Kidney capillary endothelial cell (primary cell): Measurements from ENCODE around the gene SRRM2.

Experiments used
- DNase-seq: peaks from one replicate; pipeline ENCODE4 v3.0.0-alpha.2; 2018; ENCODE audit warnings: low spot score

Gene SRRM2

DNA sequence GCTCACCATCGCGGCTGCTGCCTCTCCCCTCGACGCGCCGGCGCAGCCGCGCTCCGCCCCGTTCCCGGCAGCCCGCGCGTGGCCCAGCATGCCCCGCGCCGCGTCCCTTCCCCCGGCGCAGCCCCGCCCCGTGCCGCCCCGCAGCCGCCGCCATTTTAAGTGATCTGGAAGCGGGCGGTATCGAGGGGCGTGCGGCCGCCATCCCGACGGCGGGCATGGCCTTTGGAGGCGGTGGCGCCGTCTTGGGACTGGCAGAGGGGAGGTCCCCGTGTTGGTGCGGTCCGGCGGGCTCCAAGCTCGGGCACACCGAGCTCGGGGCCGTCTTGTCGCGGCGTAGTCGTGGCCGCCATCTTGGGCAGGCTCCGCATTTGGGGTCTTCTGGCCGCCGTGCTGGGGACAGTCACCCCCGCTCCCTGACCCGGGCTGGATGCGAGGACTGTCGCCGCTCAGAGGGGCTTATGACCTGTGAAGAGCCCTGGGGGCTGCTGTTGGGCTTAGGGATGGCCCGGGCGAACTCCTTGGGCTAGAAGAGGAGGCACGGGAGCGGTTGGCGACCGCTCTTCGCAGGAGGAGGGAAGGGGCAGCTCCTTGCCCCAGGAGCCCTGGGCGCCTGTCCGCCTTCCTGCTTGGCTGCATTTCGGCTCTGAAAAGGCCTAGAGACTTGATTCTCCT lies 24.9 kb downstream of the SRRM2 start, which contains the start of gene ELOB:
ELOB (minus strand) TSS at position 50 of the 672 bp plus-strand sequence; CDS start at position 9, 41 bp downstream.
- DNase-seq: peak; percentile 75

GRCh38 chr16:2777903-2778629 lies 25.6 kb downstream of the SRRM2 start:
- DNase-seq: no peak

DNA sequence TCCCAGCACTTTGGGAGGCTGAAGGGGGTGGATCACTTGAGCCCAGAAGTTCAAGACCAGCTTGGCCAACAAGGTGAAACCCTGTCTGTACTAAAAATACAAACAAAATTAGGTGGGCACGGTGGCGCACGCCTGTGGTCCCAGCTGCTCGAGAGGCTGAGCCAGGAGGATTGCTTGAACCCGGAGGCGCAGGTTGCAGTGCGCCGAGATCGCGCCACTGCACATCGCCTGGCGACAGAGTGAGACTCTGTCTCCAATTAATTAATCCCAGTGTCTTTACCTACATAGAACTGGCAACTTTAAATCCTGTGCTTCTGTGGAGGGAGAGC lies 26.2 kb downstream of the SRRM2 start:
- DNase-seq: no peak

- DNase-seq: no peak
These were observed 26.9 kb downstream of the SRRM2 start for GRCh38 chr16:2779151-2779920.

GRCh38 chr16:2779978-2780898 lies 27.8 kb downstream of the SRRM2 start:
- no peak for DNase-seq

- DNase-seq: no peak
These were observed 30.3 kb downstream of the SRRM2 start for GRCh38 chr16:2782583-2783351.

DNA sequence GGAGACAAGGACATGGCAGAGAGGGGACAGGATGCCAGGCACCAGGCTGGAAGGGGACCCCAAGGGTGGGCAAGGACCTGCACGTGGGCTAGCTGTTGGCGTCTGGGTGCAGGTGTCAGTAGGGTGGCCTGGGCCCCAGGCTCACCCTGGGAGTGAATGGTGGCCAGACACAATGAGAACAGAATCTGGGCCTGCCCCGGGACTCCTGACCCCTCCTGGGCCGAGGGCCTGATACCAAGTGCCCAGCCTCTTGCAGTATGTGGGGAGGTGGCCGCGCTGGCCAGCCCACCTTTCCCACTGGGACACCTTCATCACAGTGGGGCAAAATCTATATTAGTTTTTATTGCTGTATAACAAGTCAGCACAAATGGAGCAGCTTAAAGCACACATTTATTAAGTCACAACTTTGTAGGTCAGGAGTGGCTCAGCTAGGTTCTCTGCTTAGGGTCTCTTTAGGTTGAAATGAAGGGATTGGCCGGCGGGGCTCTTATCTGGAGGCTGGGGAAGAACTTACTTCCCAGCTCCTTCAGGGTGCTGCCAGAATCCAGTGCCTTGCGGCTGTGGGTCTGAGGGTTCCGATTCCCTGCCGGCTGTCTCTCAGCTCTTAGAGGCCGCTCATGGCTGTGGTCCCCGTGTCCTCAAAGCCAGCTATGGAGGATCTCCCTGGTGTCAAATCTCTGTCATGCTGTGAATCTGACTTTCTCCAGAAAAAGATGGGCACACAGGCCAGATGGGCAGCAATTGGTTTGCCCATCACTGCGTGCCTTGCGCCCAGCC lies 31.3 kb downstream of the SRRM2 start:
- no peak for DNase-seq

- DNase-seq: no peak
These were observed 32.1 kb downstream of the SRRM2 start for GRCh38 chr16:2784358-2785100.

GRCh38 chr16:2785101-2785991 lies 32.9 kb downstream of the SRRM2 start:
- no peak for DNase-seq

DNA sequence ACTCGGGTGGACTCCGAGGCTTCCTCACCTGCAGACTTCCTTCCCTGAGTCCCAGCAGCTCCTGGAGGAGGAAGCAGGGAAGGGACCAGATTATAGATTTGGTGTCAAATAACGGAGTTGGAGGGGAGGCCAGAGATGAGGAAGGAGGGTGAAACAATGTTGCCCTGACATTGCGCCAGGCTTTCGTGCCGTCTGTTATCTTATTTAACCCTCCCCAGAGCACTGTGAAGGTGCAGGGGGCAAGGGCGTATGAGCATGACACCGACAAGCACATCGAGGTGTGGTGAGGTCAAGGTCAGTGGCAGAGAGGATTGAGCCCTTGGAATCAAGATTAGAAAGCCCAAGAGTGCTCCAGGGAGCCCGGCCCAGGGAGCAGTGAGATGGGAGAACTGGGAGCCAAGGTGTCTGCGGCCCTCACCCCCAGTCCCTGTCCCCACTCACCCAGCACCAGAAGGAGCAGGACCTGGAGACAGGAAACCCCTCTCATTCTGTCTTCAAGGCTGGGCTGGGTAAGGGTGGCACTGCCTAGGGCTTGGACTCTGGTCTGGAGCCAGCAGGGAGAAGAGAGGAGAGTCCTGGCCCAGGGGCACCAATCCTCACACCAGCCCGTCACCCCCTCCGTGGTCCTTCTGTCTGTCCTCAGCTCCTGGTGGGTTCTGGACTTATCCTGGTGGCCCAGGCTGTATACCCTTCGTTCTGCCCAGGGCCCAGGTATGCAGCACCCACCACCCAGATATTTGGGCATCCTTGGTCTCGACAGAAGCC lies 33.8 kb downstream of the SRRM2 start:
- DNase-seq: no peak

GRCh38 chr16:2786826-2787151 lies 34.4 kb downstream of the SRRM2 start:
- no peak for DNase-seq

DNA sequence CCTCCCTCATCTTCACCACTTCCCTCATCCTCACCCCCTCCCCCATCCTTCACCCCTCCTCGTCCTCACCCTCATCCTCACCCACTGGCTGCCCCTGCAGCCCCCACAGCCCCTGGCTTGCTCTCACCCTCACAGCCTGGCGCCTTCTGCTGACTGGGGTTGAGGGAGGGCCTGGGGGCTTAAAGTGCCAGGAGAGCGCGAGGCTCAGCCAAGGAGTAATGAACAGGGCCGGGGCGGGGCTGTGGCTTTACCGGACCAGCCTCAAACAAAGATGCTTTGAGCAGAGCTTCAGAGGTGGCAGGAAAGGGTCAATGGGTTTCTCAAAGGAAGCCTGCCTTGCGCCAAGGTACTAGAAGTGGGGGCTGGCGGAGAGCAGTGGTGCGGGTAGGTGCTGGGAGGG lies 35.0 kb downstream of the SRRM2 start, which contains the start of gene PRSS33:
PRSS33 (minus strand) TSS at position 155 of the 400 bp plus-strand sequence. CDS start 1,013 bp downstream, outside the sequence.
- no peak for DNase-seq

DNA sequence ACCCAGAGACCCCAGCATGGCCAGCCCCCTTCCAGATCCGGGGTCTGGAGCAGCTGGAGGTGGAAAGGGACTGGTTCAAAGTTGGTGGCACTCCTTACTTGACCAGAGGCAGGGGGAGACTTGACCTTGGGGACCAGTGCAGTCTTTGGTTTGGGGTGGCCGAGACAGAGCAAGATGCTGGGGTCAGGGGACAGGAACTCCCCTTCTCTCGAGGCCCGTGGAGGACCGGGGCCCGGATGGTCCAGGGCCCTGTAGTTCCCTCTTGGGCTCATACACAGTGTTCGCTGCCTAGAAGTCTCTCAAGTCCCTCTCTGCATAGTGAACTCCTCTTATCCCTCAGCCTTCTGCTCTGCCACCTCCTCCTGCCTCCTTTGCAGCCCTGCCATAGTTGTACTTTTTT lies 35.5 kb downstream of the SRRM2 start:
- DNase-seq: no peak

DNA sequence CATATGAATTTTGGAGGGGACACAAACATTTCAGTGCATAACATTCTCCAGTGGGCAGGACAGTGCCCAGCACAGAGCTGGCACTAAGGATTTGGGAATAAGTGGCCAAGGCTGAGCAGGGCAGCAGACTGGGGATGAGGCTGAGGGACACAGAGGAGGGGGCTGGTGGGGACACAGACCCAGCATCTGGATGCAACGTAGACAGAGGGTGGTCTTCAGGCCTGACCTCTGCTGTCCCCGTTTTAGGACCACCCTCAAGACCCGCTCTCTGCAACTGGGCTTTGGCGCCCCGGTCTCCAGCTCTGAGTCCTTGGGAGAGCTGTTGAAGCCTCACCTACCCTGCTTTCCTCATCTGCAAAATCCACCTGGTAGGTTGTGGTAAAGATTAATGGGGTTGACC lies 38.2 kb downstream of the SRRM2 start:
- DNase-seq: no peak

- no peak for DNase-seq
These were observed 38.7 kb downstream of the SRRM2 start for GRCh38 chr16:2791174-2791573.

GRCh38 chr16:2792940-2793339 lies 40.5 kb downstream of the SRRM2 start:
- no peak for DNase-seq

DNA sequence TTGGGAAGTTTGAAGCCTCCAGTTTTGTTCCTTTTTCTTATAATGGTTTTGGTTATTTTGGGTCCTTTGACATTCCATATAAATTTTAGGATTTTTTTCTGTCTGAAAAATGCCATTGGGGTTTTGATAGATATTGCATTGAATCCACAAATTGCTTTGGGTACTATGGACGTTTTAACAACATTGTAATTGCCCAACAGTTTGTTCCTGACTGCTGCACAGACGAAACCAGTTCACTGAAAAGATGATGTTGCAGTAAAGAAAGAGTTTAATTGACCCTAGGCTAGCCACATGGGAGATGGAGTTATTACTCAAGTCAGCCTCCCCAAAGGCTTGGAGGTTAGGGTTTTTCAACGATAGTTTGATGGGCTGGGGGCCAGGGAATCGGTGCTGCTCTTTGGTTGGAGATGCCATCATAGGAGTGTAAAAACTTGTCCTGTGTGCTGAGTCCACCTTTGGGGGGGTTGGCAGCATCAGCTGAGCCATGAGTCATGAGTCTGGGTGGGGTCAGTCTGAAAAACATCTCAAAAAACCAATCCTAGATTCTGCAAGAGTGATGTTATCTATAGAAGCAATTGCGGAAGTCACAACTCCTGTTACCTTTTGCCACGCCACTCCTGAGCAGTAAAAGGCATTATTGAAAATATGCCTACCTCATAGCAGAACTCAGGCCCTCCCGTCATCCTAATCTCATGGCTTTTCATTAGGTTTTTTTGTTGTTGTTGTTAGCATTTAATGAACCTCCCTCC lies 43.1 kb downstream of the SRRM2 start:
- DNase-seq: no peak
